GM18520 (cell line): ENCODE measurements around the gene UGGT1.
"Not testable (repeated sequence)": the region's sequence is repeated elsewhere in the genome, so short reads cannot be mapped to it uniquely, and the experiment has no call there.

Experiments used
- ATAC-seq: cut with Tn5 transposase; IDR thresholded peaks from one replicate; pipeline ENCODE4 v1.9.1; 2021; ENCODE audit not compliant: unreplicated experiment

The UGGT1 gene

GRCh38 chr2:128174067-128174466 is 83.1 kb downstream of the UGGT1 start:
- not testable (repeated sequence) for ATAC-seq

- ATAC-seq, result no peak
Measured at GRCh38 chr2:128177315-128177714, 86.3 kb downstream of the UGGT1 start.

- ATAC-seq, result no peak
Measured at GRCh38 chr2:128178149-128178649, 87.2 kb downstream of the UGGT1 start.

GRCh38 chr2:128178650-128179460 is 87.9 kb downstream of the UGGT1 start:
- ATAC-seq, result no peak

GRCh38 chr2:128179461-128179755 is 88.4 kb downstream of the UGGT1 start:
- no peak for ATAC-seq

GRCh38 chr2:128180031-128180430 is 89.0 kb downstream of the UGGT1 start:
- no peak for ATAC-seq

GRCh38 chr2:128185576-128185975 is 94.6 kb downstream of the UGGT1 start:
- no peak for ATAC-seq

GRCh38 chr2:128187032-128187654 is 96.1 kb downstream of the UGGT1 start:
- ATAC-seq, result no peak

- ATAC-seq, result no peak
Measured at GRCh38 chr2:128195435-128195984, 104.5 kb downstream of the UGGT1 start.

GRCh38 chr2:128196026-128196425 is 105.0 kb downstream of the UGGT1 start:
- ATAC-seq, result no peak

- no peak for ATAC-seq
Measured at GRCh38 chr2:128196471-128196931, 105.5 kb downstream of the UGGT1 start.

- ATAC-seq, result no peak
Measured at GRCh38 chr2:128197059-128197458, 106.1 kb downstream of the UGGT1 start.

- no peak for ATAC-seq
Measured at GRCh38 chr2:128198656-128199055, 107.7 kb downstream of the UGGT1 start.

- no peak for ATAC-seq
Measured at GRCh38 chr2:128199141-128199540, 108.1 kb downstream of the UGGT1 start.

GRCh38 chr2:128202791-128203190 is 111.8 kb downstream of the UGGT1 start:
- no peak for ATAC-seq

GRCh38 chr2:128206245-128206644 is 115.2 kb downstream of the UGGT1 start:
- no peak for ATAC-seq

- no peak for ATAC-seq
Measured at GRCh38 chr2:128208023-128208422, 117.0 kb downstream of the UGGT1 start.

- not testable (repeated sequence) for ATAC-seq
Measured at GRCh38 chr2:128208631-128209324, 117.8 kb downstream of the UGGT1 start.

GRCh38 chr2:128214251-128214650 is 123.3 kb downstream of the UGGT1 start:
- ATAC-seq, result no peak

GRCh38 chr2:128214866-128215460 is 124.0 kb downstream of the UGGT1 start:
- no peak for ATAC-seq
